TTC549 (cell line): ENCODE measurements around the gene GCNT4.
A peak's percentile ranks its signal among the peaks of the same experiment; 100 is the strongest.
"Not testable (repeated sequence)": the region's sequence is repeated elsewhere in the genome, so short reads cannot be mapped to it uniquely, and the experiment has no call there.

ENCODE experiments used
- FAIRE-seq: peaks from 2 replicates; lab custom pipeline; 2012; peaks lifted over from hg19 to GRCh38; lab: Jason Lieb, UNC

The GCNT4 gene

GRCh38 chr5:75052192-75053053 is at the start of gene GCNT4:
Gene GCNT4, minus strand, starts transcription at chr5:75052558. Its CDS starts 22,521 bp downstream, at chr5:75030037.
- FAIRE-seq = no peak

GRCh38 chr5:75095956-75096355 is 43.6 kb upstream of the GCNT4 start:
- FAIRE-seq = not testable (repeated sequence)

- no peak for FAIRE-seq
Observed at GRCh38 chr5:75091597-75091996, 39.2 kb upstream of the GCNT4 start.

GRCh38 chr5:75089662-75090061 is 37.3 kb upstream of the GCNT4 start:
- FAIRE-seq = no peak

- FAIRE-seq = no peak
Observed at GRCh38 chr5:75089137-75089536, 36.8 kb upstream of the GCNT4 start.

GRCh38 chr5:75088648-75089047 is 36.3 kb upstream of the GCNT4 start:
- no peak for FAIRE-seq

GRCh38 chr5:75081510-75081909 is 29.2 kb upstream of the GCNT4 start:
- FAIRE-seq = no peak

- FAIRE-seq = not testable (repeated sequence)
Observed at GRCh38 chr5:75079346-75079745, 27.0 kb upstream of the GCNT4 start.

GRCh38 chr5:75078027-75078426 is 25.7 kb upstream of the GCNT4 start:
- no peak for FAIRE-seq

- FAIRE-seq = no peak
Observed at GRCh38 chr5:75072061-75072460, 19.7 kb upstream of the GCNT4 start.

GRCh38 chr5:75071100-75071499 is 18.7 kb upstream of the GCNT4 start:
- FAIRE-seq = peak; percentile 22

GRCh38 chr5:75067434-75067833 is 15.1 kb upstream of the GCNT4 start:
- FAIRE-seq = no peak

- FAIRE-seq = no peak
Observed at GRCh38 chr5:75062925-75063531, 10.7 kb upstream of the GCNT4 start.

- FAIRE-seq = no peak
Observed at GRCh38 chr5:75059912-75060545, 7.7 kb upstream of the GCNT4 start.

GRCh38 chr5:75058986-75059535 is 6.7 kb upstream of the GCNT4 start:
- FAIRE-seq = no peak

GRCh38 chr5:75057561-75057960 is 5.2 kb upstream of the GCNT4 start:
- no peak for FAIRE-seq

- FAIRE-seq = no peak
Observed at GRCh38 chr5:75055727-75056144, 3.4 kb upstream of the GCNT4 start.

- no peak for FAIRE-seq
Observed at GRCh38 chr5:75054134-75054930, 2.0 kb upstream of the GCNT4 start.

- no peak for FAIRE-seq
Observed at GRCh38 chr5:75053304-75054133, 1.2 kb upstream of the GCNT4 start.

GRCh38 chr5:75053054-75053303 is 621 bp upstream of the GCNT4 start:
- FAIRE-seq = no peak

- FAIRE-seq = no peak
Observed at GRCh38 chr5:75051217-75051751, 1.1 kb downstream of the GCNT4 start.
